Activated CD4-positive, alpha-beta memory T cell treated with anti-CD3 and anti-CD28 coated beads, Interleukin-2, amount 10 ng/mL, durations not matched to agents 7 days and 5 days (primary cell): ENCODE data around the gene KIF3A. TPM values are rescaled to one million over a fixed set of nuclear protein-coding genes. Genes with fewer than 3 reads are reported as not detected.

Experiments used
- CTCF ChIA-PET: fragments of 350-600 bp; sonication (Branson Sonifier 250); formaldehyde crosslinking; loops from one replicate; lab custom pipeline; 2021; ENCODE audit warnings: antibody characterized with exemption, inconsistent platforms; lab: Charles Lee
- POLR2A ChIA-PET: fragments of 350-600 bp; sonication (Branson Sonifier 250); formaldehyde crosslinking; loops from one replicate; lab custom pipeline; 2021; ENCODE audit warnings: antibody characterized with exemption; lab: Charles Lee
- DNase-seq: peaks from one replicate; pipeline ENCODE4 v3.0.0-alpha.2; 2020
- H3K27ac Mint-ChIP-seq: one replicate; pipeline ENCODE4 v1.8.0; 2021; ENCODE audit warnings: mild to moderate bottlenecking, mixed read lengths
- H3K27me3 Mint-ChIP-seq: one replicate; pipeline ENCODE4 v1.8.0; 2021; ENCODE audit warnings: mixed read lengths
- H3K36me3 Mint-ChIP-seq: one replicate; pipeline ENCODE4 v1.8.0; 2021; ENCODE audit warnings: low read depth, mixed read lengths
- H3K4me1 Mint-ChIP-seq: one replicate; pipeline ENCODE4 v1.8.0; 2021; ENCODE audit warnings: mixed read lengths
- H3K4me3 Mint-ChIP-seq: one replicate; pipeline ENCODE4 v1.8.0; 2021; ENCODE audit warnings: mild to moderate bottlenecking, mixed read lengths
- H3K9me3 Mint-ChIP-seq: one replicate; pipeline ENCODE4 v1.8.0; 2021; ENCODE audit warnings: mixed read lengths
- total RNA-seq, 2 experiments: library from RNA; stranded (reverse); gene quantifications; one replicate each; pipeline ENCODE4 v1.2.3, GENCODE V29; 2021

The KIF3A gene
- total RNA-seq, 2 experiments from 2014 or later, result 16.2 to 19.3 TPM

GRCh38 chr5:132747616-132748440 lies 10.5 kb upstream of the KIF3A start:
- H3K27me3 Mint-ChIP-seq, result peaks cover 16% of the 10 kb centered on the region
- no peaks in the 10 kb centered on the region for H3K9me3 Mint-ChIP-seq
- no peak overlapping the region for H3K27ac Mint-ChIP-seq
- ChIA-PET POLR2A (interaction anchor here (0.6 to 3.7 kb wide), 15 partner anchors 10 to 545 kb away, joined by 3 to 43 read pairs (median 4); partner anchors contain the start of genes IL4, KIF3A, RAD50 and SEPTIN8), CTCF (interaction anchor here (0.8 to 4.0 kb wide), 19 partner anchors 10 to 337 kb away, joined by 3 to 53 read pairs (median 3); partner anchors contain the start of gene KIF3A)
- H3K4me1 Mint-ChIP-seq, result peaks cover 26% of the 10 kb centered on the region
- peak; percentile 63 for DNase-seq
- H3K36me3 Mint-ChIP-seq, result peaks cover 14% of the 10 kb centered on the region
- peak overlapping the region; percentile 57 for H3K4me3 Mint-ChIP-seq

DNA sequence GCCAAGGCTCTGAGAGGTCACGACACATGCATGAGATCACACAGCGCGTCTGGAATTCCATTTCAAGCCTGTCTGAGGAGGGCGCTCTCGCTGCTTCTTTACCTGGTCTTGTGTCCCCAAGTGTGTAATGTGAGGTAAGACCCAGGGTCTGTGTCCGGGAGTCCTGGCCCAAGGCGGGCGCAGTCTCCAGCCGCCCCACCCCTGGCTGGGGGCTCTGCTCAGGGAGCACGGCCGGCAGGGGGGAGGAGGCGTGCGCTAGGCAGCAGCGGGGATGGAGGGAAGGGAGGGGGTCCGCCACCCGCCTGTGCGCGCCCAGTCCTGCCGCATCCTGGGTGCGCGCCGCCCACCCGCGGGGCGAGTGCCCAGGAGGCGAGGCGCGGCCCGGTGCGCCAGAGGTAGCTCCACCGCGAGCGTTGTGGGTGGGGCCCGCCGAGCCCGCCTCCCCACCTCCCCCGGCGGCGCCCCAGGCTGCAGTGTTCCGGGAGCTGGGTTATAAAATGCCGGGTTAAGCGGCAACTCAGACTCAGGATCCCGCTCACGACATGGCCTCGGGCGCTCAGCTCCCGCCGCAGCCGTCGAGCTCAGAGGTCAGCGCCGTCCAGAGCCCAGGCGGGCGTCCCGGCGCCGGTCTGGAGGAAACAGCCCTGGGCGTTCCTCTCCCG lies 9.7 kb upstream of the KIF3A start, which contains the start of gene CCNI2:
Gene CCNI2, plus strand, starts transcription at position 473 of the 662 bp plus-strand sequence. Its CDS starts 70 bp downstream, at position 543.
- H3K4me3 Mint-ChIP-seq, result peak within 1 kb of the TSS; percentile 77
- peaks cover 24% of the 10 kb centered on the region for H3K4me1 Mint-ChIP-seq
- H3K27me3 Mint-ChIP-seq, result peaks cover 18% of the 10 kb centered on the region
- no peak within 1 kb of the TSS for H3K27ac Mint-ChIP-seq
- H3K9me3 Mint-ChIP-seq, result no peaks in the 10 kb centered on the region
- POLR2A ChIA-PET, result interaction anchor here (0.8 to 3.7 kb wide), 12 partner anchors 10 to 190 kb away, joined by 3 to 43 read pairs (median 5); partner anchors contain the start of genes IL4, KIF3A, RAD50 and SEPTIN8
- CTCF ChIA-PET, result interaction anchor here (0.6 to 4.0 kb wide), 23 partner anchors 9 to 337 kb away, joined by 3 to 53 read pairs (median 3); partner anchors contain the start of genes KIF3A and SHROOM1
- peak; percentile 67 for DNase-seq
- H3K36me3 Mint-ChIP-seq, result peaks cover 12% of the 10 kb centered on the region

DNA sequence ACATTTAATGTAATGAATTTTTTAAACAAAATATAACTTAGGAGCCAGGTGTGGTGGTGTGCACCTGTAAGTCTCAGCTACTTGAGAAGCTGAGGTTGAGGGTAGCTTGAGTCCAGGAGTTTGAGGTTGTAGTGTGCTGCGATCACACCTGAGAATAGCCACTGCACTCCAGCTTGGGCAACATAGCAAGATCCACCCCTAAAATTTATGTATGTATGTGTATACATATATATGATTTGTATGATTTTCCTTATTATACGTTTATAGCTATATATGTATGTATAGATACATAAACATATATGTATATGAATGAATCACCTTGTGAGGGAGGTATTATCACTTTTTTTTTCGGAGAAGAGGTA lies 9.2 kb upstream of the KIF3A start:
- Mint-ChIP-seq H3K9me3 (no peaks in the 10 kb centered on the region), H3K4me1 (peaks cover 23% of the 10 kb centered on the region), H3K27me3 (peaks cover 19% of the 10 kb centered on the region), H3K27ac (no peak overlapping the region), H3K4me3 (peak overlapping the region; percentile 77), H3K36me3 (peaks cover 8% of the 10 kb centered on the region)
- ChIA-PET POLR2A (interaction anchor here (0.9 to 3.7 kb wide), 8 partner anchors 9 to 190 kb away, joined by 3 to 43 read pairs (median 5); partner anchors contain the start of genes IL4, KIF3A, RAD50 and SEPTIN8), CTCF (interaction anchor here (0.6 to 4.0 kb wide), 14 partner anchors 9 to 248 kb away, joined by 3 to 53 read pairs (median 4); partner anchors contain the start of genes KIF3A and SHROOM1)
- no peak for DNase-seq

DNA sequence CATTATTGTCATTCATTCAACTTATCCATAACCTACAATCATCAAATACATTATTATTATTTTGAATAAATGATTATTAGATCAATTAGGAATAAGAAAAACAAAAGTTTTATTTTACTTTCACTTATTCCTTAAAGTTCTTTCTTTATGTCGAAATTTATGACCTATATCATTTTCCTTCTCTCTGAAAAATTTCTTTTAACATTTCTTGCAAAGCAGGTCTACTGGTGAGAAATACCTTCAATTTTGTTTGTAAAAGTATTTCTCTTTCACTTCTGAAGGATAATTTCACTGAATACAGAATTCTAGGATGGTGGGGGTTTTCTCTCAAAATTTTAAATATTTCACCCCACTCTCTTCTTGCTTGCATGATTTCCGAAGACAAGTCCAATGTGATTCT lies 7.3 kb upstream of the KIF3A start:
- POLR2A ChIA-PET, result no interaction called here
- DNase-seq, result no peak
- Mint-ChIP-seq H3K27me3 (peaks cover 22% of the 10 kb centered on the region), H3K27ac (no peak overlapping the region), H3K9me3 (no peaks in the 10 kb centered on the region), H3K4me3 (no peak overlapping the region), H3K4me1 (peaks cover 8% of the 10 kb centered on the region), H3K36me3 (no peaks in the 10 kb centered on the region)
- CTCF ChIA-PET, result no interaction called here

- Mint-ChIP-seq H3K4me1 (peaks cover 15% of the 10 kb centered on the region), H3K27me3 (peaks cover 25% of the 10 kb centered on the region), H3K4me3 (no peak overlapping the region), H3K9me3 (no peaks in the 10 kb centered on the region), H3K36me3 (no peaks in the 10 kb centered on the region), H3K27ac (no peak overlapping the region)
- POLR2A ChIA-PET, result no interaction called here
- no peak for DNase-seq
- CTCF ChIA-PET, result no interaction called here
Measured at GRCh38 chr5:132742626-132743025, 5.3 kb upstream of the KIF3A start.

- ChIA-PET CTCF (no interaction called here), POLR2A (no interaction called here)
- Mint-ChIP-seq H3K36me3 (no peaks in the 10 kb centered on the region), H3K27me3 (peaks cover 25% of the 10 kb centered on the region), H3K27ac (no peak overlapping the region), H3K4me3 (no peak overlapping the region), H3K9me3 (no peaks in the 10 kb centered on the region), H3K4me1 (peaks cover 18% of the 10 kb centered on the region)
- no peak for DNase-seq
Measured at GRCh38 chr5:132742158-132742557, 4.8 kb upstream of the KIF3A start.

- no peak for DNase-seq
- ChIA-PET CTCF (interaction anchor here (1.3 kb wide), 1 partner anchor 24 kb away, joined by 3 read pairs; no protein-coding TSS in a partner anchor), POLR2A (interaction anchor here (1.1 to 1.4 kb wide), 2 partner anchors 15 to 263 kb away, joined by 3 read pairs; no protein-coding TSS in a partner anchor)
- Mint-ChIP-seq H3K4me3 (no peak overlapping the region), H3K27me3 (peaks cover 9% of the 10 kb centered on the region), H3K27ac (no peak overlapping the region), H3K36me3 (no peaks in the 10 kb centered on the region), H3K9me3 (no peaks in the 10 kb centered on the region), H3K4me1 (peaks cover 38% of the 10 kb centered on the region)
Measured at GRCh38 chr5:132739232-132739631, 1.9 kb upstream of the KIF3A start.

DNA sequence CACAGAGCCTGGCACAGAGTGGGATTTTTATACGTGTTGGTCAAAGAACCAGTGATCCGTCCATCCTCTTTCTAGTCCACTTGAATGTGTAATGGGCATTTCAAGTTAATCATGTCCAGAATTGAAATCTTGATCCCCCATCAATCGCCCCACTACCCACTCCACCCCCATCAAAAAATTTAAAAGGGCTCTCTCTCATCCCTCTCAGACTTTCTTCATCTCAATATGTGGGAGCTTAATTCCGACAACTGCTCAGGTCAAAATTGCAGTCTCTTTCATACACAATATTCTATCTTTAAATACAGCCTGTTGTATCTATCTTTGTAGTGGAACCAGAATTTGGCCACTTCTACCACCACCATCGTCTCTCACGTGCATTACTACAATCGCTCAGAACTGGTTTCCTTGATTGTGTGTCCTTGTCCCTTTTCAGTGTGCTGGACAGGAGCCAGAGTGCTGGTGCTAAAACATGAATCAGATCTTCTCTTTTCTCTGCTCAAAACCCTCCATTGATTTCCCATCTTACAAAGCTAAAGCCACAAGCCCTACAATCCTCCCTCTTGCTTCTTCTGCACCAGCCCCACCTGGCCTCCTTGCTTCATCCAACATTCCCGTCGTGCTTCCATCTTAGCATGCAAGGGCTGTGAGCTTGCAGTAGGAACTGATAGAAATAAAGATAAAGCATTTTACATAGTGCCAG lies 786 bp upstream of the KIF3A start:
- no peaks in the 10 kb centered on the region for H3K36me3 Mint-ChIP-seq
- H3K4me3 Mint-ChIP-seq, result peak overlapping the region; percentile 86
- H3K9me3 Mint-ChIP-seq, result no peaks in the 10 kb centered on the region

DNA sequence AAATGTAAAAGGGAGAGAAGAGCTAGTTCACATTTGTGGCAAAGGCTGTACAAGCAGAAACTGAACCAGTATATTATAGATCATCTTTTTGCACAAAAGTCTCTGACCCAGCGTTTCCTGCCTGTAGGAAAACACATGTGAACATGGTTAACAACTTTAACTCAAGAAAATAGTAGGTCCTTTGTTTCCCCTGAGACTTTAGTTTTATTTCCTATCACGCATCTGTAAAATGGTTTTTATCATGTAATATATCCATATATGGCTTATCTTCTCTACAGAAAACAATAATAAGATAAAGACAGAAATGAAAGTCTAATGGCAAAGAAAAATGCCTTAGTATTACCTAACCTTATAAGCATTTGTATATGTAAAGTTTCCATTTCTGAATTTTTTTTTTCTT lies 2.7 kb downstream of the KIF3A start:
- Mint-ChIP-seq H3K36me3 (peaks cover 11% of the 10 kb centered on the region), H3K4me1 (peaks cover 43% of the 10 kb centered on the region), H3K4me3 (no peak overlapping the region), H3K27me3 (peaks cover 3% of the 10 kb centered on the region), H3K9me3 (no peaks in the 10 kb centered on the region), H3K27ac (no peak overlapping the region)
- DNase-seq, result no peak
- ChIA-PET CTCF (no interaction called here), POLR2A (interaction anchor here (0.8 kb wide), 1 partner anchor 13 kb away, joined by 3 read pairs; the partner anchor contains the start of gene CCNI2)

More for the DNA sequence above, 786 bp upstream of the KIF3A start:
- H3K27ac Mint-ChIP-seq, result peak overlapping the region; percentile 74
- POLR2A ChIA-PET, result interaction anchor here (0.6 to 3.0 kb wide), 16 partner anchors 10 to 314 kb away, joined by 3 to 43 read pairs (median 4); partner anchors contain the start of genes CCNI2, GDF9, RAD50 and UQCRQ
- DNase-seq, result no peak
- CTCF ChIA-PET, result interaction anchor here (0.7 to 2.7 kb wide), 11 partner anchors 9 to 354 kb away, joined by 3 to 53 read pairs (median 3); partner anchors contain the start of gene CCNI2
- H3K4me1 Mint-ChIP-seq, result peaks cover 43% of the 10 kb centered on the region
- peaks cover 8% of the 10 kb centered on the region for H3K27me3 Mint-ChIP-seq

DNA sequence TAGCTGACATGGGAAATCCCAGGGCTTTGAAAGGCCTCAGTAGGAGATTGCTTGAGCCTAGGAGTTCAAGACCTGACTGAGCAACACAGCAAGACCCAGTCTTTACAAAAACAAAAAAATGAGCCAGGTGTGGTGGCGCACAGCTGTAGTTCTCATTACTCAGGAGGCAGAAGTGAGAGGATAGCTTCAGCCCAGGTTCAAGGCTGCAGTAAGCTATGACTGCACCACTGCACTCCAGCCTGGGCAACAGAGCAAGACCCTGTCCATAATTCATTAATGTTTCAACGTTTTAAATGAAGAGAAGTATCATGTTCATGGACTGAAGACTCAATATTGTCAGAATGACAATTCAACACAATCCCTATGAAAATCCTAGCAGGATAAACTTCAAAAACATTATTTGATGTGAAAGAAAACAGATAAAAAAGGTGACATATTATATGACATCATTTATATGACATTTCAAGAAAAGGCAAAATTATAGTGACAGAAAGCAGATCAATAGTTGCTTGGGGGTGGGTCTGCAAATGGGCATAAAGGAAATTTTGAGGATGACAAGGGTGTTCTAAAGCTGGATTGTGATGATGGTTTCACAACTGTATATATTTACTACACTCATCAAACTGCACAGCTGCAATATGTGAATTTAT lies 3.7 kb downstream of the KIF3A start:
- H3K27ac Mint-ChIP-seq, result no peak overlapping the region
- H3K4me3 Mint-ChIP-seq, result no peak overlapping the region
- no peaks in the 10 kb centered on the region for H3K9me3 Mint-ChIP-seq
- ChIA-PET POLR2A (no interaction called here), CTCF (interaction anchor here (1.3 to 1.5 kb wide), 2 partner anchors 13 to 18 kb away, joined by 3 to 4 read pairs; no protein-coding TSS in a partner anchor)
- no peak for DNase-seq
- H3K4me1 Mint-ChIP-seq, result peaks cover 44% of the 10 kb centered on the region
- H3K36me3 Mint-ChIP-seq, result peaks cover 13% of the 10 kb centered on the region
- no peaks in the 10 kb centered on the region for H3K27me3 Mint-ChIP-seq

GRCh38 chr5:132729896-132730295 lies 7.5 kb downstream of the KIF3A start:
- H3K36me3 Mint-ChIP-seq, result peaks cover 29% of the 10 kb centered on the region
- H3K4me1 Mint-ChIP-seq, result peaks cover 19% of the 10 kb centered on the region
- ChIA-PET POLR2A (interaction anchor here (0.8 kb wide), 1 partner anchor 47 kb away, joined by 3 read pairs; the partner anchor contains the start of gene SEPTIN8), CTCF (interaction anchor here (1.1 to 1.6 kb wide), 3 partner anchors 13 to 90 kb away, joined by 3 to 5 read pairs (median 3); no protein-coding TSS in a partner anchor)
- H3K9me3 Mint-ChIP-seq, result no peaks in the 10 kb centered on the region
- no peak overlapping the region for H3K27ac Mint-ChIP-seq
- DNase-seq, result no peak
- no peaks in the 10 kb centered on the region for H3K27me3 Mint-ChIP-seq
- H3K4me3 Mint-ChIP-seq, result no peak overlapping the region
